OCI-LY1 (cell line): ENCODE measurements around the gene ECM1.

ENCODE experiments used
- H2AFZ ChIP-seq: fragments of 200-600 bp; sonication (generic), shearing (Covaris generic); 2 replicates; pipeline ENCODE4 v1.6.0; 2014; ENCODE audit warnings: antibody characterized with exemption, mild to moderate bottlenecking, low read length
- H3F3A ChIP-seq: fragments of 200-600 bp; sonication (generic), shearing (Covaris generic); 2 replicates; pipeline ENCODE4 v1.6.0; 2014; ENCODE audit warnings: mild to moderate bottlenecking, antibody characterized with exemption, low read length, moderate library complexity; ENCODE audit not compliant: insufficient read depth
- H3K27ac ChIP-seq: fragments of 200-600 bp; sonication (generic); 2 replicates; pipeline ENCODE4 v1.5.1; 2014; ENCODE audit warnings: low read length, mixed run types, mild to moderate bottlenecking, low read depth; ENCODE audit not compliant: poor library complexity, severe bottlenecking
- H3K27me3 ChIP-seq: fragments of 200-600 bp; sonication (generic); 2 replicates; pipeline ENCODE4 v1.6.0; 2014; ENCODE audit warnings: antibody characterized with exemption, mild to moderate bottlenecking, low read length, moderate library complexity; ENCODE audit not compliant: insufficient read depth
- H3K36me3 ChIP-seq: fragments of 200-600 bp; sonication (generic); 2 replicates; pipeline ENCODE4 v1.6.1; 2014; ENCODE audit warnings: mild to moderate bottlenecking, antibody characterized with exemption, low read length, moderate library complexity, mixed read lengths; ENCODE audit not compliant: insufficient read depth
- H3K4me1 ChIP-seq: fragments of 200-600 bp; sonication (generic); 2 replicates; pipeline ENCODE4 v1.5.1; 2014; ENCODE audit warnings: mild to moderate bottlenecking, low read length, moderate library complexity; ENCODE audit not compliant: insufficient read depth, severe bottlenecking
- H3K4me2 ChIP-seq: fragments of 200-600 bp; sonication (generic), shearing (Covaris generic); 2 replicates; pipeline ENCODE4 v1.6.1; 2014; ENCODE audit warnings: low read length
- H3K4me3 ChIP-seq: fragments of 200-600 bp; sonication (generic); 2 replicates; pipeline ENCODE4 v1.5.1; 2014; ENCODE audit warnings: low read length, low read depth, mild to moderate bottlenecking, mixed read lengths; ENCODE audit not compliant: poor library complexity, severe bottlenecking
- H3K79me2 ChIP-seq: fragments of 200-600 bp; shearing (Covaris generic); 2 replicates; pipeline ENCODE4 v1.6.1; 2016; ENCODE audit warnings: mixed run types, low read length, mixed read lengths; ENCODE audit not compliant: insufficient read depth
- H3K9ac ChIP-seq: fragments of 200-600 bp; sonication (generic), shearing (Covaris generic); 2 replicates; pipeline ENCODE4 v1.6.1; 2014; ENCODE audit warnings: mild to moderate bottlenecking, low read length, mixed read lengths
- H3K9me2 ChIP-seq: fragments of 200-600 bp; sonication (generic), shearing (Covaris generic); 2 replicates; pipeline ENCODE4 v1.6.1; 2014; ENCODE audit warnings: low read depth, mild to moderate bottlenecking, low read length, mixed read lengths
- H3K9me3 ChIP-seq: fragments of 200-600 bp; shearing (Covaris generic); 2 replicates; pipeline ENCODE4 v1.6.1; 2014; ENCODE audit warnings: low read length, mixed read lengths
- H4K20me1 ChIP-seq: fragments of 200-600 bp; sonication (generic), shearing (Covaris generic); 2 replicates; pipeline ENCODE4 v1.6.0; 2016; ENCODE audit warnings: mild to moderate bottlenecking, low read length; ENCODE audit not compliant: insufficient read depth
- CTCF ChIP-seq: fragments of 200-600 bp; sonication (generic), shearing (Covaris generic); IDR thresholded peaks from 2 replicates; pipeline ENCODE4 v1.5.1; 2017; ENCODE audit warnings: mild to moderate bottlenecking, antibody characterized with exemption, low read length, moderate library complexity, mixed read lengths
- EZH2 ChIP-seq: fragments of 200-600 bp; sonication (generic), shearing (Covaris generic); IDR thresholded peaks from 2 replicates; pipeline ENCODE4 v1.8.0; 2017; ENCODE audit warnings: borderline replicate concordance, mixed run types, mild to moderate bottlenecking, antibody characterized with exemption, low read length, moderate library complexity, mixed read lengths

ECM1 gene

GRCh38 chr1:150469291-150469690 is 38.6 kb upstream of the ECM1 start:
- Histone ChIP-seq H3F3A (no peaks in the 10 kb centered on the region), H3K4me3 (no peak overlapping the region), H3K9ac (no peak overlapping the region), H3K4me1 (no peaks in the 10 kb centered on the region), H3K27ac (no peak overlapping the region), H3K79me2 (no peaks in the 10 kb centered on the region), H3K9me2 (no peaks in the 10 kb centered on the region), H3K27me3 (no peaks in the 10 kb centered on the region), H3K4me2 (no peak overlapping the region), H3K36me3 (peaks cover 69% of the 10 kb centered on the region), H2AFZ (no peak overlapping the region), H3K9me3 (no peaks in the 10 kb centered on the region), H4K20me1 (no peaks in the 10 kb centered on the region)
- TF ChIP-seq EZH2 (no peak), CTCF (no peak)

- no peaks in the 10 kb centered on the region for H3K9me2 ChIP-seq
- H3F3A ChIP-seq = no peaks in the 10 kb centered on the region
- peaks cover 44% of the 10 kb centered on the region for H3K36me3 ChIP-seq
- H3K4me3 ChIP-seq = no peak overlapping the region
- H3K79me2 ChIP-seq = no peaks in the 10 kb centered on the region
- no peak overlapping the region for H3K27ac ChIP-seq
- H3K4me2 ChIP-seq = no peak overlapping the region
- H3K9ac ChIP-seq = no peak overlapping the region
- no peaks in the 10 kb centered on the region for H4K20me1 ChIP-seq
- no peaks in the 10 kb centered on the region for H3K9me3 ChIP-seq
- TF ChIP-seq EZH2 (no peak), CTCF (no peak)
- no peaks in the 10 kb centered on the region for H3K27me3 ChIP-seq
- H3K4me1 ChIP-seq = no peaks in the 10 kb centered on the region
- H2AFZ ChIP-seq = no peak overlapping the region
Measured at GRCh38 chr1:150472601-150473200, 35.2 kb upstream of the ECM1 start.

- Histone ChIP-seq H3K9me3 (no peaks in the 10 kb centered on the region), H3K79me2 (no peaks in the 10 kb centered on the region), H3K4me1 (no peaks in the 10 kb centered on the region), H2AFZ (no peak overlapping the region), H3K4me2 (no peak overlapping the region), H3K4me3 (no peak overlapping the region), H3K27ac (no peak overlapping the region), H3K36me3 (peaks cover 39% of the 10 kb centered on the region), H3K9ac (no peak overlapping the region), H3K9me2 (no peaks in the 10 kb centered on the region), H3K27me3 (no peaks in the 10 kb centered on the region), H4K20me1 (no peaks in the 10 kb centered on the region), H3F3A (no peaks in the 10 kb centered on the region)
- TF ChIP-seq EZH2 = no peak
- TF ChIP-seq CTCF = no peak
Measured at GRCh38 chr1:150473659-150474058, 34.2 kb upstream of the ECM1 start.
